GM12864 (cell line): ENCODE measurements around the gene SRPK2.
"Not testable (repeated sequence)": the region's sequence is repeated elsewhere in the genome, so short reads cannot be mapped to it uniquely, and the experiment has no call there.

Source experiments
- DNase-seq: peaks from one replicate; pipeline ENCODE4 v3.0.0-alpha.2; 2011; ENCODE audit warnings: low read depth
- H3K4me3 ChIP-seq: 2 replicates; pipeline ENCODE4 v1.5.1; 2011; ENCODE audit warnings: mild to moderate bottlenecking, low read depth, low read length, control low read depth
- TF ChIP-seq, protein P1 (sequence below): IDR thresholded peaks from 2 replicates; pipeline ENCODE4 v1.5.1; 2011; ENCODE audit warnings: low read depth, mild to moderate bottlenecking, moderate library complexity, low read length, control low read depth, inconsistent platforms; ENCODE audit errors: missing control alignments

Gene SRPK2

GRCh38 chr7:105245398-105246114 lies 143.2 kb downstream of the SRPK2 start:
- H3K4me3 ChIP-seq, result no peak overlapping the region
- TF ChIP-seq, protein P1, sequence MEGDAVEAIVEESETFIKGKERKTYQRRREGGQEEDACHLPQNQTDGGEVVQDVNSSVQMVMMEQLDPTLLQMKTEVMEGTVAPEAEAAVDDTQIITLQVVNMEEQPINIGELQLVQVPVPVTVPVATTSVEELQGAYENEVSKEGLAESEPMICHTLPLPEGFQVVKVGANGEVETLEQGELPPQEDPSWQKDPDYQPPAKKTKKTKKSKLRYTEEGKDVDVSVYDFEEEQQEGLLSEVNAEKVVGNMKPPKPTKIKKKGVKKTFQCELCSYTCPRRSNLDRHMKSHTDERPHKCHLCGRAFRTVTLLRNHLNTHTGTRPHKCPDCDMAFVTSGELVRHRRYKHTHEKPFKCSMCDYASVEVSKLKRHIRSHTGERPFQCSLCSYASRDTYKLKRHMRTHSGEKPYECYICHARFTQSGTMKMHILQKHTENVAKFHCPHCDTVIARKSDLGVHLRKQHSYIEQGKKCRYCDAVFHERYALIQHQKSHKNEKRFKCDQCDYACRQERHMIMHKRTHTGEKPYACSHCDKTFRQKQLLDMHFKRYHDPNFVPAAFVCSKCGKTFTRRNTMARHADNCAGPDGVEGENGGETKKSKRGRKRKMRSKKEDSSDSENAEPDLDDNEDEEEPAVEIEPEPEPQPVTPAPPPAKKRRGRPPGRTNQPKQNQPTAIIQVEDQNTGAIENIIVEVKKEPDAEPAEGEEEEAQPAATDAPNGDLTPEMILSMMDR, result no peak
- DNase-seq, result no peak

DNA sequence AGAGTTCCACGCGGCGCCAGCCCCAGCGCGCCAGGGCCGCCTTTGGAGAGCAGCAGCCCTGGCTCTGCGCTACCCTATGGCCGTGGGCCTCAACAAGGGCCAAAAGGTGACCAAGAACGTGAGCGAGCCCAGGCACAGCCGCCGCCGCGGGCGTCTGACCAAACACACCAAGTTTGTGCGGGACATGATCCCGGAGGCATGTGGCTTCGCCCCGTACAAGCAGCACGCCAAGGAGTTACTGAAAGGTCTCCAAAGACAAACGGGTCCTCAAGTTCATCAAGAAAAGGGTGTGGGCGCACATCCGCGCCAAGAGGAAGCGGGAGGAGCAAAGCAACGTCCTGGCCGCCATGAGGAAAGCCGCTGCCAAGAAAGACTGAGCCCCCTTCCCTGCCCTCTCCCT lies 144.1 kb downstream of the SRPK2 start:
- DNase-seq, result no peak
- TF ChIP-seq, protein P1, result no peak
- H3K4me3 ChIP-seq, result no peak overlapping the region

GRCh38 chr7:105241198-105241597 lies 147.5 kb downstream of the SRPK2 start:
- no peak overlapping the region for H3K4me3 ChIP-seq
- no peak for DNase-seq
- TF ChIP-seq, protein P1, result no peak

DNA sequence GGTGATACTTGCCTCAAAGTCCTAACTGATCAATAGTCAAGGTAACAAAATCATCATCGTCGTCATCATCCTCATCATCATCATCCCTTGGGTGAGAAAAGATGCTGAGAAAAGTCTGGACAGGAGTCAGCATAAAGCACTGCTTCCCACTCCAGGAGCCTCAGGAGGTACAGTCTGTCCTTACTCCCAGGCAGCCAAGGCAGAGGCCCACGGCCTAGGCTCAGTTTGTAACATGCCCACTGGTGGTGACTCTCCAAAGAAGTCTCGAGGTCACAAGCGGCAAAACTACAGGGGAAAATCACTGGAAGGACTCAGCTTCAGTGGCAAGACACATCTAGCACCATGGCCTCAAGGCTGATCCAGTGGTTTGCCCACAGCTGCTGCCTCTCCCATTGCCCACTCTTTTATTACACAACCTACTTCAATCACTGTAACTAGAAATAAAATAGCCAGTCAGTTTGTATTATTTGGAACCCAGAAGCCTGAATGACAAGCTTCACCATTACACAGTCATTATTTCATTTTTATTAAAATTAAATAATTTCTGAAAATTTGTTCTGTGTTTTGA lies 150.4 kb downstream of the SRPK2 start:
- DNase-seq, result no peak
- H3K4me3 ChIP-seq, result no peak overlapping the region
- TF ChIP-seq, protein P1, result no peak

- TF ChIP-seq, protein P1, result no peak
- no peak overlapping the region for H3K4me3 ChIP-seq
- no peak for DNase-seq
These were observed 153.8 kb downstream of the SRPK2 start for GRCh38 chr7:105234886-105235285.

DNA sequence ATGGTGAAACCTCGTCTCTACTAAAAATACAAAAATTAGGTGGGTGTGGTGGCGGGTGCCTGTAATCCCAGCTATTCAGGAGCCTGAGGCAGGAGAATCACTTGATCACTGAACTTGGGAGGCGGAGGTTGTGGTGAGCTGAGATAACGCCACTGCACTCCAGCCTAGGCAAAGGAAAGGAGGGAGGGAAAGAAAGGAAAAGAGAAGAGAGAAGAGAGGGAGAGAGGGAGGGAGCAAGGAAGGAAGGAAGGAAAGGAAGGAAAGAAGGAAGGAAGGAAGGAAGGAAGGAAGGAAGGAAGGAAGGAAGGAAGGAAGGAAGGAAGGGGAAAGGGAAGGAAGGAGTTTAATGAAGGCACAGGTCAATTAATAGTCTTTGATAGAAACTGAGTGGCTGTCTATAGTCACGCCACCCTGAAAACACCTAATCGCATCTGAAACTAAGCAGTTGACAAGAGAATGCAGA lies 155.9 kb downstream of the SRPK2 start:
- not testable (repeated sequence) for H3K4me3 ChIP-seq, DNase-seq

DNA sequence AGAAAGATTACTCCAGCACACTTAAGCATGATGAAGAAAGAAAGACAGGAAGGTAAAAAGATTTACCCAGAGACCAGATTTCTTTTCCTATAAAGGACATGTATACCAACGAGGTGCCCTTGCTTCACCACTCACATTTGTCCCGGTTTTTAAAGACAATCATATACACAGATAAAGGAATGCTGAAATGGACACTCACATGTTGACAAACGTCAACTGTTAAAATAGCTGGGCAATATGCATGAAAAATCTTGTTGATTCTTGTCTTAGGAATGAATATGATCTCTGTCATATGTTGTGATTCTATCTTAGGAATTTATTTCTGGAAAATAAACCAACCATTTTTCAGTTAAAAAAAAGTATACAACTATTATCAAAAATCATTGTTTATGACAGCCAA lies 158.2 kb downstream of the SRPK2 start:
- no peak for DNase-seq
- TF ChIP-seq, protein P1, result no peak
- no peak overlapping the region for H3K4me3 ChIP-seq
